Measurements from ENCODE around the gene TMEM184A. TPM values are rescaled to one million over a fixed set of nuclear protein-coding genes. Genes with fewer than 3 reads are reported as not detected.

Gene TMEM184A
- total and polyA plus RNA-seq, 2 of the 8 experiments (the other 6 are each of a cell fraction or from before 2014, with no cell fraction given), result 1.8 to 2.1 TPM

GRCh38 chr7:1586126-1586826, 30.3 kb upstream of the TMEM184A start:
- H3K18ac ChIP-seq (ENCODE audit: extremely low read depth, low read length), result no peak overlapping the region; the same call in 1 of the 2 replicates

More at GRCh38 chr7:1586126-1586826, 30.3 kb upstream of the TMEM184A start:
- Histone ChIP-seq H3K27ac (ENCODE audit: low read depth, low read length) (no peak overlapping the region), H3K4ac (replicated peaks; ENCODE audit: insufficient read length, low read depth, low read length) (no peak overlapping the region), H2BK20ac (ENCODE audit: low read length) (no peak overlapping the region), H4K20me1 (replicated peaks in 1 of 2; ENCODE audit: control insufficient read depth in 1 of 2, insufficient read depth in 2 of 2, low read length in 2 of 2) (no peaks in the 10 kb centered on the region), H2BK12ac (ENCODE audit: low read depth, low read length) (no peak overlapping the region), H2AK5ac (ENCODE audit: low read depth, low read length) (peak overlapping the region; percentile 39; the same call in 1 of the 2 replicates), H4K91ac (replicated peaks; ENCODE audit: insufficient read length, low read length) (no peak overlapping the region), H3K9me3 (ENCODE audit: insufficient read depth in 2 of 2, low read depth in 1 of 2, low read length in 1 of 2) (peaks cover 4 to 5% of the 10 kb centered on the region in 2 experiments; a peak in 2 of 4 replicates), H4K8ac (ENCODE audit: extremely low read depth, insufficient read depth, low read length) (no peak overlapping the region; the same call in 1 of the 2 replicates), H2BK5ac (ENCODE audit: low read depth, low read length) (peak overlapping the region; percentile 13; the same call in 1 of the 2 replicates), H3K9ac (replicated peaks in 1 of 4; ENCODE audit: extremely low read depth in 1 of 4, low read depth in 3 of 4, low read length in 3 of 4) (no peak overlapping the region), H3K4me2 (ENCODE audit: insufficient read depth in 1 of 2, low read depth in 2 of 2, low read length in 2 of 2) (no peak overlapping the region), H2BK15ac (ENCODE audit: low read length) (0 out of 2 replicates have a peak overlapping the region, but pooled peaks have one; percentile 5), H2BK120ac (replicated peaks; ENCODE audit: low read depth, low read length) (no peak overlapping the region), H4K5ac (ENCODE audit: insufficient read length, low read depth, low read length) (no peak overlapping the region), H3K4me1 (replicated peaks in 1 of 4; ENCODE audit: control insufficient read depth in 3 of 4, insufficient read depth in 4 of 4, low read length in 3 of 4) (no peaks in the 10 kb centered on the region), H3K36me3 (ENCODE audit: control insufficient read depth in 2 of 4, insufficient read depth in 4 of 4, low read length in 3 of 4) (no peaks in the 10 kb centered on the region), H3K56ac (replicated peaks; ENCODE audit: insufficient read length, low read depth, low read length) (no peak overlapping the region), H2AFZ (ENCODE audit: low read length) (no peak overlapping the region), H3K14ac (ENCODE audit: insufficient read length) (no peak overlapping the region), H3K23me2 (ENCODE audit: low read depth, low read length) (no peaks in the 10 kb centered on the region), H3K23ac (ENCODE audit: insufficient read length) (no peak overlapping the region), H3K79me1 (ENCODE audit: low read depth, low read length) (no peaks in the 10 kb centered on the region; the same call in 1 of the 2 replicates), H3K79me2 (ENCODE audit: control insufficient read depth in 1 of 2, insufficient read depth in 2 of 2, low read length in 2 of 2) (no peaks in the 10 kb centered on the region), H3K27me3 (replicated peaks in 1 of 4; ENCODE audit: control insufficient read depth in 3 of 4, extremely low read depth in 1 of 4, insufficient read depth in 3 of 4, low read length in 3 of 4) (0 out of 7 replicates have a peak, but pooled peaks cover 0 to 2% (median 0%) of the 10 kb centered on the region in 4 experiments), H3K4me3 (ENCODE audit: extremely low read depth in 1 of 4, insufficient read depth in 2 of 4, low read depth in 3 of 4, low read length in 4 of 4) (no peak overlapping the region)
- CTCF ChIA-PET (ENCODE audit: partially characterized antibody), result interaction anchor here (1.1 to 1.4 kb wide), 4 partner anchors 20 to 124 kb away, joined by 3 to 7 read pairs (median 4); partner anchors contain the start of gene TMEM184A
- FAIRE-seq, result no peak
- DNase-seq (ENCODE audit: low read depth in 1 of 2, low spot score in 2 of 2), result no peak
- TF ChIP-seq EZH2 (IDR thresholded peaks at IDR 0.05; ENCODE audit: low read depth, low read length, severe bottlenecking) (no peak), HDAC2 (IDR thresholded peaks at IDR 0.05; ENCODE audit: borderline replicate concordance in 1 of 2, low read depth in 2 of 2, low read length in 2 of 2) (no peak), JUN (IDR thresholded peaks at IDR 0.05; ENCODE audit: low read depth, low read length) (no peak)
- POLR2A ChIA-PET (ENCODE audit: partially characterized antibody), result interaction anchor here (2.8 kb wide), 1 partner anchor 10 kb away, joined by 8 read pairs; no protein-coding TSS in a partner anchor
- 93% methylated on average over 25 of the region's 34 CpGs; no CpG with 5 or more reads in 1 of the 2 experiments for WGBS, 2 experiments (ENCODE audit: extremely low coverage in 1 of 2, insufficient coverage in 1 of 2, insufficient read length in 1 of 2, insufficient replicate concordance in 2 of 2, low coverage in 1 of 2, low lambda C conversion rate in 2 of 2, missing lambda C conversion rate in 1 of 2)
